Measurements from ENCODE around the gene CETN3.
"Not testable (repeated sequence)": the region's sequence is repeated elsewhere in the genome, so short reads cannot be mapped to it uniquely, and the experiment has no call there.

The CETN3 gene

GRCh38 chr5:90359073-90359920 is 50.3 kb downstream of the CETN3 start:
- no peaks in the 10 kb centered on the region for H3K9me3 Mint-ChIP-seq
- no peaks in the 10 kb centered on the region for H3K36me3 Mint-ChIP-seq
- H3K4me3 Mint-ChIP-seq: no peak overlapping the region
- H3K27ac Mint-ChIP-seq: no peak overlapping the region
- DNase-seq (ENCODE audit: low spot score in 2 of 2) (no peak), ATAC-seq (no peak)
- no peaks in the 10 kb centered on the region for H3K4me1 Mint-ChIP-seq

GRCh38 chr5:90356622-90357021 is 52.9 kb downstream of the CETN3 start:
- Mint-ChIP-seq H3K4me1 (no peaks in the 10 kb centered on the region), H3K27ac (no peak overlapping the region), H3K4me3 (no peak overlapping the region), H3K9me3 (no peaks in the 10 kb centered on the region), H3K36me3 (no peaks in the 10 kb centered on the region)
- ATAC-seq (no peak), DNase-seq (ENCODE audit: low spot score in 2 of 2) (no peak)

DNA sequence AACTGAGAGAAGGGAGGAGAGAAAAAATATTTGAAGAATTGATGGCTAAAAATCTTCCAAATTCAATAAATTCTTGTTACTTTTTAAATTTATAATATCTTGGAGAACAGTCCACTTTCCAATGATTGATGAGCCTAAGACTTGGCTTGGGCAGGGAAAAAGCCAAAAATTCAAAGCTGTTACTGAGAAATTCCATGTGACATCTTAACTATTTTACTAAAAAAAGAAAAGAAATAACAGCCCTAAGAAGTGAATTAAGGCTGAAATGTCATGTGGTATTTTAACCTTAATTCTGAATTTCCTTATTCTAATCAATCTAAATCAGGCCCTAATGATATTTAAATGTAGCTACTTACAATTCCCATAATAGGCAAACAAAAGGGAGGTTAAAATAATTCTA is 53.4 kb downstream of the CETN3 start:
- Mint-ChIP-seq H3K4me3 (no peak overlapping the region), H3K36me3 (no peaks in the 10 kb centered on the region), H3K4me1 (no peaks in the 10 kb centered on the region), H3K27ac (no peak overlapping the region), H3K9me3 (no peaks in the 10 kb centered on the region)
- ATAC-seq (no peak), DNase-seq (ENCODE audit: low spot score in 2 of 2) (no peak)

DNA sequence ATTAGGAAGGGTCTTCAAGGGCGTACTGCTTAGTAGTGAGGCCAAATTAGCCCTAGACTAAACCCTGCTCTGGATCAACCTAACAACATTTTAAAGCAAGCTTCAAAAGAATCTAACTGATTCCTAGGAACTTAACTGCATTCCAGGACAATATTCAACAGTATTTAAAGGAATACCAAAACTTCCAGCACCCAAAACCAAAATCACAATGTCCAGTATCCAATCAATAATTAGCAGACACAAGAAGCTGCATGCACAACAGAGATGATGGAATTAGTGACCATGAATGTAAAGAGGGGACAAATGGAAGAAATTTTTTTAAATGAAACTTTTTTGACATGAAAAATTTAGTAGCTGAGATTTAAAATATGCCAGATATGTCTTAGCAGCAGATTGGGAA is 53.9 kb downstream of the CETN3 start:
- Mint-ChIP-seq H3K27ac (no peak overlapping the region), H3K4me1 (no peaks in the 10 kb centered on the region), H3K36me3 (no peaks in the 10 kb centered on the region), H3K4me3 (no peak overlapping the region), H3K9me3 (no peaks in the 10 kb centered on the region)
- no peak for ATAC-seq
- DNase-seq (ENCODE audit: low spot score in 2 of 2): no peak

DNA sequence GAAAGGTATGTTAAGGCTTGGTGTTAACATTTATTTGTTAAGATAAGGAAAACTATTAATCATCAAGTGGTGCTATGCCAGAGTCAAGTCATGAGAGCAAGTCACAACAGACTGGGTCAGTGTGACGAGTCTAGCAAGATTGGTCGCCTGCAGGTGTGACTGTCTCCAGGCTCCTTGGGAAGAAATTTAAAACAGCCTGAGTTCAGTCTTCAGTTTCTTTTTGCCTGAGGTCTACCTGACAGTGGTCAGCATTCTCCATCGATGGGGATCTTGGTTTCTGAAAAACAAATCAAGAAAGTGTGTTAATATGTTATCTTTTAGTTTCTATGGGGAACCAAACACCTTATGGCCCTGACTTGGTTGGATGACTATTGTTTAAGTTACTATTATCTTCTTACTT is 56.3 kb downstream of the CETN3 start:
- Mint-ChIP-seq H3K9me3 (no peaks in the 10 kb centered on the region), H3K27ac (no peak overlapping the region), H3K4me3 (no peak overlapping the region), H3K4me1 (no peaks in the 10 kb centered on the region), H3K36me3 (no peaks in the 10 kb centered on the region)
- DNase-seq (ENCODE audit: low spot score in 2 of 2) (no peak), ATAC-seq (no peak)

DNA sequence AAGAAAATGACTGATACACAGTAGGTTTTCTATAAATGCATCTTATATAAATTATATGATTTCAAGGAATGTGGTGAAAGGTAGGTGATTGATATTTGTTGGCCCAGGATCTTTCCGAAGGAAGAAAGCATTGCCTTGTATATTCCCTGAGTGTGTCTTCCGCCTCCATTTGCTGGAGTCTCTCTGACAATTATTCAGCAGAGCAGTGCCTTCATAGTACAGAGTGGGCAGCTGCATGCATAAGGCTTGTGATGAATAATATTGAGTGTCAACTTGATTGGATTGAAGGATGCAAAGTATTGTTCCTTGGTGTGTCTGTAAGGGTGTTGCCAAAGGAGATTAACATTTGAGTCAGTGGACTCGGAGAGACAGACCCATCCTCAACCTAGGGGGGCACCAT is 58.5 kb downstream of the CETN3 start:
- H3K4me3 Mint-ChIP-seq: no peak overlapping the region
- no peaks in the 10 kb centered on the region for H3K9me3 Mint-ChIP-seq
- no peak for ATAC-seq
- DNase-seq (ENCODE audit: low spot score in 2 of 2): no peak
- no peaks in the 10 kb centered on the region for H3K36me3 Mint-ChIP-seq
- no peaks in the 10 kb centered on the region for H3K4me1 Mint-ChIP-seq
- no peak overlapping the region for H3K27ac Mint-ChIP-seq

DNA sequence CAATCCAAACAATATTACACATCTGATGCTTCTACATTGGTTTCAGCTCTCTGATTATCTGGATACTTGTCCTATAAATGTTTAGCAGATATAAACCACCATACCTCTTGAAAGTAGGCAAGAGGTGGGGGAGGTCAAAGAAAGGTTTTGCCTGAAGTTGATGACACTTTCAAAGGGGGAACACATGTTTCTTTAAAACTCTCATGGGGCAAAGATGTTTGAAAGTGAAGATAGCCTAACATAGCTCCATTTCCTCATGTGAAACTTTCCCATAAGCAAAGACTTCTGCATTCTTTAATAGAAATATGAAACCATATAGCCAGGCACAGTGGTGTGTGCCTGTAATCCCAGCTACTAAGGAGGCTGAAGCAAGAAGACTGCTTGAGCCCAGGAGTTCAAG is 62.1 kb downstream of the CETN3 start:
- Mint-ChIP-seq H3K4me3 (no peak overlapping the region), H3K36me3 (no peaks in the 10 kb centered on the region), H3K4me1 (no peaks in the 10 kb centered on the region), H3K9me3 (no peaks in the 10 kb centered on the region), H3K27ac (no peak overlapping the region)
- ATAC-seq: no peak
- DNase-seq (ENCODE audit: low spot score in 2 of 2): no peak

DNA sequence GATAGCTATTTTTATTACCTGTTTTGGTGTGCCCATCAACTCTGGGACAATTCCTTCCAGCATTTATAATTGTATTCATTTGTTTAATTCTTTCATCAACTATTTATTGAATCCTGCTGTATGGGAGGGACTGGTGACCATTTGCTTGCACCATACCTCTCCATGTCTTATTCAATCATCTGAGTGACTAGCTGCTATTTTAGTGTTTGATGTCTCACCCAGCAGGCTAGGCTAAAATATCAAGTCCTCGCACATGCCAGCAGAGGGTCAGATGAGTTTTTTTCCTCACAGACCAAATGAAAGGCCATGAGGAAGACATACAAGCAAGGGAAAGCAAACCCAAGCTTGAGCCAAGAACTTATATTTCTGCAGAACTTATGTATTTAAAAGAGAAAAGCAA is 63.9 kb downstream of the CETN3 start:
- no peaks in the 10 kb centered on the region for H3K9me3 Mint-ChIP-seq
- H3K27ac Mint-ChIP-seq: no peak overlapping the region
- no peak overlapping the region for H3K4me3 Mint-ChIP-seq

DNA sequence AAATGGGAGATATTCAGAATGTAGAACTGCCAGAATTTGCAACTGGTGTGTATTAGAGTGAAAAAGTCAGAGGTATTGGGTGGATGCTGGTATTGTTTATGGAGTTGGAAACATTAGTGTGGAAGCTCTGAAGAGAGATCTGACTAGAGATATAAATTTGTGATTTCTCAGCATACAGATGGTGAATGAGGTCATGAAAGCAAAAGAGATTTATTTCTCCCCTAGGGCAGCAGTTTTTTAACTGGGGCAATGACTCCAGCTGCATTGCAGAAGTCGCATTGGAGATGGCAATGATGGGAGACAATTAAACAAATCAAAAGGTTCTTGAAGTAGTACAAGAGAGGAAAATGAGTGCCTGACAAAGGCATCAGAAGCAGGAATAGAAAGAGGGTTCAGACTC is 64.9 kb downstream of the CETN3 start:
- Mint-ChIP-seq H3K9me3 (no peaks in the 10 kb centered on the region), H3K4me3 (no peak overlapping the region), H3K4me1 (no peaks in the 10 kb centered on the region), H3K27ac (no peak overlapping the region), H3K36me3 (no peaks in the 10 kb centered on the region)
- DNase-seq (ENCODE audit: low spot score in 2 of 2) (no peak), ATAC-seq (no peak)

More for the DNA sequence above, 63.9 kb downstream of the CETN3 start:
- no peak for DNase-seq (ENCODE audit: low spot score in 2 of 2)
- ATAC-seq: no peak
- Mint-ChIP-seq H3K36me3 (no peaks in the 10 kb centered on the region), H3K4me1 (no peaks in the 10 kb centered on the region)

DNA sequence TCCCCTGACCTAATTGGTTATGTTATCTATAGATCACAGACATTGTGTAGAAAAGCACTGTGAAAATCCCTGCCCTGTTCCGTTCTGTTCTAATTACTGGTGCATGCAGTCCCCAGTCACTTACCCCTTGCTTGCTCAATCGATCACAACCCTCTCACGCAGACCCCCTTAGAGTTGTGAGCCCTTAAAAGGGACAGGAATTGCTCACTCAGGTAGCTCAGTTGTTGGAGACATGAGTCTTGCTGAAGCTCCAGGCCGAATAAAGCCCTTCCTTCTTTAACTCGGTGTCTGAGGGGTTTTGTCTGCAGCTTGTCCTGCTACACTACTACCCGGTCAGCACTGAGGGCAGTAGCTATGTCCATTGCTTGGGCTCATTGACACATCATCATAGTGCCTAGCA is 65.8 kb downstream of the CETN3 start:
- not testable (repeated sequence) for ATAC-seq; H3K4me1 Mint-ChIP-seq; H3K9me3 Mint-ChIP-seq; H3K36me3 Mint-ChIP-seq; H3K27ac Mint-ChIP-seq; H3K4me3 Mint-ChIP-seq; DNase-seq (ENCODE audit: low spot score in 2 of 2)

DNA sequence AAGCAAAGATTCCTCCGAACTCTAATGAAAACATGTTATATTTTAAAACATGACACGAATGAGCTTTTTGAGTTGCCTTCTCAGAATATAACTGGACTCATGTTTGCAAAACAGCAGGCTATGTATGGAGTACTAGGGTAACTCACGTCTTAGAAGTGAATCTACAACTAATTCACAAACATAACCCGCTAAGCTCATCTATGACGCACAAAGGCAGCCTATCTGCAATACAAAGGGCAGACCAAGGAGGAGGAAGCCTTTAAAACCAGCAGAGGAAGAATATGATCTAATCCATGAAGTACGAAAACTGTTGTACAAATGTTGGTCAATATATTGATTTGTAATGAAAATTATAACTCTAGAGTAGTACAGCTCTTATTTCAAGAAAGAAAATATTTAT is 67.0 kb downstream of the CETN3 start:
- no peak for ATAC-seq
- no peak for DNase-seq (ENCODE audit: low spot score in 2 of 2)
- Mint-ChIP-seq H3K27ac (no peak overlapping the region), H3K4me3 (no peak overlapping the region), H3K36me3 (no peaks in the 10 kb centered on the region), H3K9me3 (no peaks in the 10 kb centered on the region), H3K4me1 (peaks cover 5% of the 10 kb centered on the region)

All from stimulated activated effector memory CD8-positive, alpha-beta T cell treated with anti-CD3 and anti-CD28 coated beads, Interleukin-12 subunit alpha, Interleukin-12 subunit beta, amount 100 ng/mL, for 72 hours (primary cell).